Suprapubic skin (tissue), 4 donors: ENCODE results near the gene PACC1.

Source experiments
- POLR2A ChIP-seq, 2 donors: fragments of 450-650 bp; IDR thresholded peaks; one replicate each; pipeline ENCODE4 v1.6.1; 2017; ENCODE audit warnings: antibody characterized with exemption in 2 of 2, mild to moderate bottlenecking in 2 of 2, moderate library complexity in 2 of 2
- POLR2AphosphoS5 ChIP-seq, 3 donors: sonication (generic); formaldehyde crosslinking; IDR thresholded peaks; one replicate each; pipeline ENCODE4 v1.6.1; 2017; ENCODE audit warnings: antibody characterized with exemption in 3 of 3
- TF ChIP-seq, protein P1 (sequence below), 2 donors: fragments of 200-600 bp in 1 of 2; fragments of 450-650 bp in 1 of 2; sonication (generic) in 1 of 2; IDR thresholded peaks; one replicate each; pipeline ENCODE4 v1.5.1; 2016 to 2019; ENCODE audit warnings: antibody characterized with exemption in 2 of 2, mild to moderate bottlenecking in 1 of 2, moderate library complexity in 1 of 2

- TF ChIP-seq, protein P1, sequence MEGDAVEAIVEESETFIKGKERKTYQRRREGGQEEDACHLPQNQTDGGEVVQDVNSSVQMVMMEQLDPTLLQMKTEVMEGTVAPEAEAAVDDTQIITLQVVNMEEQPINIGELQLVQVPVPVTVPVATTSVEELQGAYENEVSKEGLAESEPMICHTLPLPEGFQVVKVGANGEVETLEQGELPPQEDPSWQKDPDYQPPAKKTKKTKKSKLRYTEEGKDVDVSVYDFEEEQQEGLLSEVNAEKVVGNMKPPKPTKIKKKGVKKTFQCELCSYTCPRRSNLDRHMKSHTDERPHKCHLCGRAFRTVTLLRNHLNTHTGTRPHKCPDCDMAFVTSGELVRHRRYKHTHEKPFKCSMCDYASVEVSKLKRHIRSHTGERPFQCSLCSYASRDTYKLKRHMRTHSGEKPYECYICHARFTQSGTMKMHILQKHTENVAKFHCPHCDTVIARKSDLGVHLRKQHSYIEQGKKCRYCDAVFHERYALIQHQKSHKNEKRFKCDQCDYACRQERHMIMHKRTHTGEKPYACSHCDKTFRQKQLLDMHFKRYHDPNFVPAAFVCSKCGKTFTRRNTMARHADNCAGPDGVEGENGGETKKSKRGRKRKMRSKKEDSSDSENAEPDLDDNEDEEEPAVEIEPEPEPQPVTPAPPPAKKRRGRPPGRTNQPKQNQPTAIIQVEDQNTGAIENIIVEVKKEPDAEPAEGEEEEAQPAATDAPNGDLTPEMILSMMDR (IDR thresholded peaks at IDR 0.05), result no peak
- TF ChIP-seq POLR2A (IDR thresholded peaks at IDR 0.05) (no peak), POLR2AphosphoS5 (IDR thresholded peaks at IDR 0.05) (no peak)
Measured at GRCh38 chr1:212315184-212315583, 99.5 kb downstream of the PACC1 start.
